HG03280 (cell line): ENCODE data around the gene ATP1A2.
"Not testable (repeated sequence)": the region's sequence is repeated elsewhere in the genome, so short reads cannot be mapped to it uniquely, and the experiment has no call there.

ENCODE experiments used
- ATAC-seq: cut with Tn5 transposase; IDR thresholded peaks from one replicate; pipeline ENCODE4 v1.9.1; 2021; ENCODE audit warnings: mild to moderate bottlenecking, moderate library complexity; ENCODE audit not compliant: unreplicated experiment

Gene ATP1A2

DNA sequence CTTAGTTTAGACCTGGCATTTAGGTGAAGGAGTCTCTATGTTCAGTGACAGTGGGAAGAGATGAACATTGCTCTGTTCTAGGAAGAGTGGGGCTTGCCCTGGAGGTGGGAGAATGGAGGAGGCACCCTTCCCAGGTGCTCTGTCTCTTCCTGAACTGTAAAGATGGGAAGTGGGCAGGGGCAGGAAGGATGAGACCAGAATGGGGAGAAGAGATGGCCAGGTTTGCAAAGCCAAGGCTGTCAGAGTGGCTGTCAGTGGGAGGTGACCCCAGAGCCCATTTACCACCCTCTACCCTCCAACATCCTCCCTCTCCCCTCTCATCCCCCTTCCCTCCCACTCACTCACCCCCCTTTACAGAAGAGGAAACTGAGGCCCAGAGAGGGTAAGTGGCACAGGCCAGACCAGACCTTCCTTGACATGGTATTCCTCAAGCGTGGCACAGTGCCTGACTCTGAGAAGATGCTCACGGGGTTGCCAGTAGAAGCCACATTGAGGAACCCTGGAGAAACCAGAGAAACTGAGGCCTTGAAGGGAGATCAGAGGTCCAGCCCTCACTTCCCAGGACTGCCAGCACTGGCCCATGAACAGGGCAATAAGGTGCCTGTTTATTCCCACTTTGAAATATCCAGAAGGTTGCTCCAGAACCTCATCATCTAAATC is 15.7 kb upstream of the ATP1A2 start:
- no peak for ATAC-seq

DNA sequence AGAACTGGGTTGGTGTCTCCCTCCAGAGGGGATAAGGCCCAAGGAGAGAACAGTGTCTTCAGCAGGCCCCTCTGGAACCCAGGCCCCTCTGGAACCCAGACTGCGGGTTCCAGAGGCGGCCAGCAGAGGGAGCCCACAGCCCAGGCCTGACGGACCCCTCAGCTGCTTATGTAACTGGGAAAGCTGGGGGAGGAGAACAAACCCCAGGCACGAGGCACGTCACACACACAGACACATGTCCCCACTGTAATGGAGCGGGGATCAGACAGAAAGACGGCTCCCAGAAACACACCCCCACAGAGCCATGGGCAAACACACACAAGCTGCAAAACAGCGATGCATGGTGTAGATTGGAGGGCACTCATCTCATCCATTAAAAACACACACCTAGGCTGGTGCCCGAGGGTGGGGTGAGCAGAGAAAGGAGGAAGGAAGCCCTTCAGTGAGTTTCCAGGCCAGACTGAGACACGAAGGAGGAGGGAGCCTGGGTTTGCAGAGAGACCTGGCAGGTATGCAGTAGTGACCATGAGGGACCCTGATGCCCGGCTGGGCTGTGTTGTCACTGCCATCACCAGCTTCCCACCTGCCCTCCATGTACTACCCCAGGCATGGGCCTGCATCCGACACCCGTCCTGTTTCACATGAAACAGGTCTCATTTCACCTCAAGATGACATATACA is 14.4 kb upstream of the ATP1A2 start:
- ATAC-seq: peak; percentile 32

DNA sequence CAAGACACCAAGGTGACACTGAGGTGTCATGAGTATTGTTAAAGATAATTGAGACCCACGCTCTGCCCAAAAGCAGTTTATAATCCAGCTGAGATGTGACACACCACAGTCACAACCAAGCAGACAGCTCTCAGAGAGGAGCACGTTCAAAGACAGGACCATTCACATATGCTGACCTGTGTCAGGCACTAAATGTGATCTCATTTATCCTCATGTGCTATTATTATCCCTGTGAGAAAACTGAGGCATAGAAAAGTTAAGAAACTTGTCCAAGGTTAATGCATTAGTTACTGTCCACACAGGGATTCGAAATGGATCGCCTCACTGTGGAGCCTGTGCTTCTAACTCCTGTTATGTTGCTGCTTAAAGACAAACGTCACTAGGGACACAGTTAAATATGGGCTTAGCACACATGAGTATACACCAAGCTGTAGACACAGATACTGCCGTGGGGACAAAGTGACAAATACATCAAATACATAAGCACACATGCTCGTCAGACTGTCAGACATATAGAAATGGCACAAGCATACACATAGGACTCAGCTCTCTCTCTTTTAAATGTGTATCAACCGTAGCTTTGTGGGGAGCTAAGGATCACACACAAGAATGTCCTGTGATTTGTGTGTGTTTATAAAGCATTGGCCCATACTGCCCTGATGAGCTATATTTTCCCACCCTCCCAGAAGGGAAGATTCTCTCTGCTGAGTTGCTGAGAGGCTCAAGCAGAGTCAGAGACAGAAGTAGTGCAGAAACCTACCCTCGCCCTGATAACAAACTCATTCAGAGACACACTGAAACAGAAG is 13.6 kb upstream of the ATP1A2 start:
- no peak for ATAC-seq

DNA sequence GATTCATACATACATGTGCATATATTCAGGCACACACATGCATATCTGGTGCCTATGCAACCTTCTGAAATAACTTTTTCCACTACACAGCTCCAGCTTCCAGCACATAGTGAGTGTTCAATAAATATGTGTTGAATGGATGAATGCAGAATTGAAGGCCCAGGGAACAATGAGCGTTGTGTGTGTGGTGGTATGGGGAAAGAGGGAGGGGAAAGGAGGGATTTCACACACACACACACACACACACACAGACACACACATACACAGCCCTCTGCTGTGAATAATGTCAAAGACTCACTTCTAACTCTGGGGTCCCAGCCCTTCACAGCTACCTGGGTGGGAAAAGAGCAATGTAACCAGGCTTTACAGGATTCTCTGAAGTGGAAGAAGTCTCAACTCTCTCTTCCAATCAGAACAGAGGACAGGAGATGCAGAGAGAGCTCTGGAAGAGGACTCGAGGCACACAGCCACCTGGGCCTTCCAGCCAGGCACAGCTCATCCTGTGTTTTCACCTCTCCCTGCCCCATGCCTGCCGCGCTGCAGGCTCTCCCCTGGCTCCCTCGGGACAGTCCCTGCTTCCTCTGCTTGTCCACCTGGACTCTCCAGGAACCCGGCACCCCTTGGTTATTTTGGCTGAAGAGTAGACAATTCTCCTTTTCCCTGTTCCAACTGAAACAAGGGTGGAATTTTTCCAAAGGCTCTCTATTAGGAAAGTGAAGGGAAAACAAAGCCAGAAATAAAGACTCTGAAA is 11.7 kb upstream of the ATP1A2 start:
- ATAC-seq: no peak

DNA sequence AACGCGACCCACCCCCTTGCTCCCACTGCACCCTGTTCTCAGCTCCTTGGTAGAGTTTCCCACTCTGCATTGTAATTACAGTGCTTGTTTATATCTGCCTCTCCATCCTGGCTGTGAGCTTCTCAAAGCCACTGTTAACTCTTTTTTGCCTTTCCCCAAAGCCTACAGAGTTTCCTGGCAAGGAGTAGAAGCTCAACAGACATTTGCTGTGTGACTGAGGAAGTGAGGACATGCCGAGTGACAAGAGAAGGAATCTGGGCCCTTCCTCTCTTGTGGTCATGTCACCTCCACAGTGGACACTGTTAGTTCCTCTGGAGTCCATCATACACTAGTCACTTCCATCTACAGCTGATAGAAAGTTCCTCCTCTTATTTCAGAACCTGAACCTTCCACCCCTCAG is 11.1 kb upstream of the ATP1A2 start:
- ATAC-seq: no peak

DNA sequence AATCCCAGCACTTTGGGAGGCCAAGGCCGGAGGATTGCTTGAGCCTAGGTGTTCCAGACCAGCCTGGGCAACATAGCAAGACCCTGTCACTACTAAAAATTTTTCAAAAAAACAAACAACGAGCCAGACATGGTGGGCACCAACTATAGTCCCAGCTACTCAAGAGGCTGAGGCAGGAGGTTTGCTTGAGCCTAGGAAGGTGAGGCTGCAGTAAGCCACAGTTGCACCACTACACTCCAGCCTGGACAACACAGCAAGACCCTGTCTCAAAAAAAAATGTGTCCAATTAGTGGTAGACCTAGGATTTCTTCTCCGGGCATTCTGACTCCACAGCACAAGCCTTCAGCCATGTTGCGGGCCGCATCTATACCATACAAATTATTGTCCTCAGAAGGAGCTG is 10.4 kb upstream of the ATP1A2 start:
- ATAC-seq: no peak

DNA sequence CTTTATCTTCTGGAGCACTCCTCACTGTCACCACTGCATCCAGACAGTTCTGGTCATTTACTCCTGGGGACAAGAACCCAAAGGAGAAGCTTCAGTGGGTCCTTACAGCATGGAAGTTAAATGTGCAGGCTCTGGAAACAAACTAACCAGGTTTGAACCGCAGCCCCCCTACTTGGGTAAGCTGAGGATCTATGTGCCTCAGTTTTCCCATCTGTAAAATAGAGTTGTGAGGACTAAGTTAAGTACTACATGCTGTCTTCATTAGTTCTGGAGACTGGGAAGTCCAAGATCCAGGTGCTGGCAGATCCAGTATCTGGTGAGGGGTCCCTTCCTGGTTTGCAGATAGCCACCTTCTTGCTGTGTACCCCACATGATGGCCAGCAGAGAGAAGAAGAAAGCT is 8.0 kb upstream of the ATP1A2 start:
- no peak for ATAC-seq

DNA sequence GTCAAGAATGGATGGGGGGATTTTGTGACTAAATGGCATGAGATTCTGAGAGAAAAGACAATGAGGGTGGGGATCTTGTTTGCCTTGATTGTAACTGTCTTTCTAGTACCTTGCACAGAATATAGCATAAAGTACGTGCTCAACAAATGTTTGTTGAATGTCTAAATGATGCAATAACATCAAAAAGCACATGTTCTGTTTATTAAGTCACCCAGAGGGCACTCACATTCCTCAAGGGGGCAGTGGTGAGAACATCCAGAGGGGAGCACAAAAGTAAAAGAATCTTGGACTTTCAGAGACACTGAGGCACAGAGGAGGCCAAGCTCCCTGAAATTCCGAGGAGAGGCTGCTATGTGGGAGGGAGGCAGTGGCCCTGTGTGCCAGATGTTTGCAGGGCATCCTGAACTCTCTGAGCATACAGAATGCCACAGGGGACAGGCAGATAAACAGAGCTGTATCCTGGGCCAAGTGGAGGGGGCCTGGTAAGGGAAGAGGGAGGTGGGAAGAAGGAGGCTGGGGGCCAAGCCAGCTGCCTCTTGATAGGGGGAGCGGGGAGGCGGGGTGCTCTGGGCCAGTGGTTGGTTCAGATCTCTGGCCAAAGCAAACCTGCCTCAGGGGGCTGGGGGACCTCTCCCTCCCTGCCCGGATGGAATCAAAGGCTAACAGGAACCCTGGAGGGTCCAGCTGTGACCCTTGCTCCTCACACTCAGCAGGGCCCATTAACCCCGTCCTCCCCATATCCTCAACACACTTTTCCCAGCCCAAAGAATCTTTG is 6.5 kb upstream of the ATP1A2 start:
- ATAC-seq: no peak

DNA sequence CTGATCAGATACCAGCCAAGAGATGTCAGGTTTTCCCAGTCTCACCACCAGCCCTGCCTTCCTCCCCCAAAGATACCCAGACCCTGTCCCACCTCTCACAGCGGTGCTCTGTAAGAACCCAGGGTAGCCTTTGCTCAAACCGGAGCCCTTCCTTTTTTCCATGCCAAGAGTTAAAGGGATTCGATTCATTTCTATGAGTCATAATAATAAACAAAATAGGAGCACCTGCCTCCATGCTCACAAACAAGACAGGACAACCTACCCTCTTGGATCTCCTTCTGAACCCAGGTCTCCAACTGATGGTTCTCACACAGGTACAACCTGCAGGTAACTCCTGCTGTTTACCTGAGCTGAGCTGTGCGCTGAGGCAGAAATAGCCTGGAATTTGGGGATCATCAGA is 5.9 kb upstream of the ATP1A2 start:
- ATAC-seq: no peak

DNA sequence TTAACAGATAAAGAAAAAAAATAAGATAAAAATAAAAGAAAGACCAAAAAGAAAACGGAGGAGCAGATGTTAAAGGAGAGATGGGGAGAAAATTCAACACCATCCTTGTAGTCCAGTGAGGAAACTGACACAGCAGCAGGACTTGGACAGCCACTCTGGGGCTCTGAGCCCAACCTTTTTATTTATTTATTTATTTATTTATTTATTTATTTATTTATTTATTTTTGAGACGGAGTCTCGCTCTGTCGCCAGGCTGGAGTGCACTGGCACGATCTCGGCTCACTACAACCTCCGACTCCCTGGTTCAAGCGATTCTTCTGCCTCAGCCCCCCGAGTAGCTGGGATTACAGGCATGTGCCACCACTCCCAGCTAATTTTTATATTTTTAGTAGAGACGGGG is 4.1 kb upstream of the ATP1A2 start:
- ATAC-seq: not testable (repeated sequence)

DNA sequence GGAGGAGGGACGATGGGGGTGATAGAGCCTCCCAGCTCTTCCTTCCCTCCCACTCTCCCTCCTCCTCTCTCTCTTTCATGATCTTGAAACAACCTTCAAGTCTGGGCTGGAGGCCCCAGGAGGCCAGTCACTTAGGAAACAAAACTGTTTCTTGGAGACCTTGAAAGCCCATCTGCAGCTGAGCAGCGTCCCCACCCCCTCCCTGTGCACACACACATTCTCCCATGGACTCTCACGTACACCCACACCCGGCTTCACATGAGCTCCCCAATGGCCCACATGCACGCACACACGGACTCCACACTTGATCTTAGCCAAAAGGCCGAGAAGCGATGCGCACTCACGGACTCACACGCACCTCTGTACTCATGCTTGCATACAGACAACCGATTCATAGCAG is 3.2 kb upstream of the ATP1A2 start:
- no peak for ATAC-seq

DNA sequence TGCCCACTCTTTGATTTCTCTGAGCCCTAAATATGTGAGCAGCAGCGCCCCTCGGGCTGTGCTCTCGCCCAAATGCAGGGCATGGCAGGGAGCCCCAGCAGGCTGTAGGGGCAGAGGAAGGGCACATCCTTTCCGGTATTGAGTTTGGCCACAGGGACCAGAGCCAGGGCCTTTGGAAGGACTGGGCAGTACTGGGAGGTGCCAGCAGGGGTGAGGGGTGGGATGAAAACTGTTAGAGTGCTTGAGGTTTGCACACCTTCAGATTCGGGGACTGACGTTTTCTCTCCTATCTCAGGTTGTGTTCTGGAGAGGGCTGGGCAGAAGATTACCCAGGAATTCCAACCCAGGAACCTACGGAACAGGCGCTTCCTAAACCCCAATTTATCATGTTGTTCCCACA is 2.2 kb upstream of the ATP1A2 start:
- ATAC-seq: no peak

DNA sequence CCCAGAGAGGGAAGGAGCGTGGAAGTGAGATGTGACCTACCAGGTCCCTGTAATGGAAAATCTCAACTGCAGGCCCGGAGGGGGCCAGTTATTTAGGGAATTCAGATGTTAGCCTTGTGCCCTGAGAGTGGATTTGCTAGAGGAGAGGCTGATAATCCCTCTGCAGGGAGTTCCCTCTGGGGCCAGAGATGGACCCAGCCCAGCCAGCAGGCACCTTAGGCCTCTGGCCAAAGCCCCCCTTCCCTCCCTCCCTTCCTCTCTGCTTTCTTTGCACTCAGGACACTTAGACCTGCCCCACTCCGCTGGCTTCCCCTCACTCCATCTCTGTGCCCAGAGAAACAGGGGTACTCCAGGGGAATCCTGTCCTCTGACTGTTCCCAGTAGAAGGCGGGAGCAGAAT is 1.5 kb upstream of the ATP1A2 start:
- no peak for ATAC-seq

DNA sequence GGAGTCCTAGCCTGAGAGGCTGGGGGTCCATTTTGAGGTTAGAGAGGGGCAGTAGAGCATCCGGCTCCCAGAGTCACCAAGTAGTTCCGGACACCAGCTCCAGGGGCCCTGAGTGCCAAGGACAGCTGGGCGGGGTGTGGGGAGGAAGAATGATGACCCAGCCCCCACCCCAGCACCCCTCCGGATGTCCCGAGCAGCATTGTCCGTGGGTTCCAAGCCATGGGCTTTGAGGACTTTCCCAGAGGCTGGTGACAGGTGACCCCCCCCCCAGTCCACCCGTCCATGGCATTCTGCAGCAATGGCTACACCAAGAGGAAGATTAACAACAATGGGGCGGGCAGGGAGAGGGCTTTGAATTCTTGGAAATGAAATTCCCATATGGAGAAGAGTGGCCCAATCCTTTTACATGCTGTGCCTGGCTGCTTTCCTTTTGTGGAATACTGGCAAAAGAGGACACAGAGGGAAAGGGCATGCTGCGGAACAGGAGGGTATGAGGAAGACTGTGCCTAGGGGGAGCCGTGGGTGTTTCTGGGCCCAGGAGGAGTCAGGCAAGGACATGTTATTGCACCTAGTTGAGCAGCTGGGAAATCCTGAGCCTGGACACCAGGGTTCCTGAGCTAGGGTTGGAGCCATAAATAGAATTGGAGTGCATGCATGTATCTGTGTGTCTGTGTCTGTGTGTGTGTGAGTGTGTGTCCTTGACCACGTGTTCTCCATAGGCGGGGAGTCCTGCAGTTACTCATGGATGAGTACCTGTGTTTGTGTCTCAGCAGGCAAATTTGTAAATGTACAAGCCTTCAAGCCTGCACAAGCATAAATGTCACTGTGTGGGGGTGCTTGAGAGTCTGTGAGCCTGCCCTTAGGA is 956 bp downstream of the ATP1A2 start:
- no peak for ATAC-seq

DNA sequence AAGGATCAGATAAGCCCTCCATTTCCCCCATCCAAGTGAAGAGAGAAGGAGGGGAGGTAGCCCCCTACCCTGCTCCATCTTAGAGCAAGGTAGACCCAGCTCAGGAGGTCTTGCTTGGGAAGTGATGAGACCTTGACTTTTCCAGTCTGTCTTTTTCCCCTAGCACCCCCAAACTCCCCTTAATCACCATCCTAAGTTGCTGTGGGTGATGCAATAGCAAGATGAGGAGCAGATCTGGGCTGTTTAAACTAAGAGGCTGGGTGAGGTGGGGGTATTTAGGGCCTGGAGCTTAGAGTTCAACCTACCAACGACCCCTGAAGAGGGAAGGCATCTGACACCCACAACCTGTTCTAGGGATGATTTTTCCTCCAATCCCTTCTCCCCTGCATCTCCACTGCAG is 1.7 kb downstream of the ATP1A2 start:
- ATAC-seq: no peak

DNA sequence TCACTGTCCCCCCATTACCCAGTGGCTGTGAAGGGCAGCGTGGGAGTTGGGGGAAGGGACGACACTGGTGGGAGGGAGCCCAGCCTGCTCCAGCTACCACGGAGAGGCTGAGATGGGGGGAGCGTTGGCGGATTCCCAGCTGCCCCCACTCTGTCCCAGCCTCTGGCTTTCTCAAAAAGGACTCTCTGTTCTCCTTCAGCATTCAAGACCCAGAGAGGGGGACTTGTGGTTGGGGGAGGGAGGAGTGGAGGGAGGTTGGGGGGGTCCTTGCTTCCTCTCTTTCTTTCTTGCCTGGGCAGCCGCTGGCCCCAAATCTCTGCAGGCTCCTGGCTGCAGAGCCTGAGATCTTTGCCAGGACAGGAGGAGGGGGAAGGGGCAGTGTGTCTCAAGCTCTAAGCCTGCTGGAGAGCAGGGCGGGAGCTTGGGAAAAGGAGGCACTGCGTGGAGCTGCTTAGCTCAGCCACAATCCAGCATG is 2.2 kb downstream of the ATP1A2 start:
- ATAC-seq: no peak

DNA sequence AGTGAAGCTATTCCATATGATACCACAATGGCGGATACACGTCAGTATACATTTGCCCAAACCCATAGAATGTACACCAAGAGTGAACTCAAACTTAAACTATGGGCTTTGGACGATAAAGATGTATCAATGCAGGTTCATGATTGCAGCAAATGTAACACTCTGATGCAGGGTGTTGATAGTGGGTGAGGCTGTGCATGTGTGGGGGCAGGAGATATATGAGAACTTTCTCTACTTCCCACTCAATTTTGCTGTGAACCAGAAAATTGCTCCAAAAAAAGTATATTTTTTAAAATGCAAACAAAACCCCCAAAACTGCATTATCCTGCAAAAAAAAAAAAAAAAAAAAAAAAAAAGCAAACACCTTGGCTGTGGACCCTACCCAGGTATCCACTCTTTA is 3.4 kb downstream of the ATP1A2 start:
- ATAC-seq: no peak

DNA sequence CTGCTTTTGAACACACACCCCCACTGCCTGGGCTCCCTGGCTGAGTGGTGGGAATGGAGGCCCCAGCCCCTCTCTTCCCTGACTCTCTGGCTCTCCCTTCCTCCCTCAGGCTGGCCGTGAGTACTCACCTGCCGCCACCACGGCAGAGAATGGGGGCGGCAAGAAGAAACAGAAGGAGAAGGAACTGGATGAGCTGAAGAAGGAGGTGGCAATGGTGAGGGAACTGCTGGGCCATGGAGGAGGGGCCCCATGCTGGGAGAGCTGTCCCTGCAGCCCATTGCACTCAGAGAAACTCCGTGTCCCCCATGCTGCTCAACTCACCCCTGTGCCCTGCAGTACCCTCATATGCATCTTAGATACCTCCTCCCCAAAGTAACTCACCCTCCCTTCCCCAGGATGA is 5.2 kb downstream of the ATP1A2 start:
- no peak for ATAC-seq

DNA sequence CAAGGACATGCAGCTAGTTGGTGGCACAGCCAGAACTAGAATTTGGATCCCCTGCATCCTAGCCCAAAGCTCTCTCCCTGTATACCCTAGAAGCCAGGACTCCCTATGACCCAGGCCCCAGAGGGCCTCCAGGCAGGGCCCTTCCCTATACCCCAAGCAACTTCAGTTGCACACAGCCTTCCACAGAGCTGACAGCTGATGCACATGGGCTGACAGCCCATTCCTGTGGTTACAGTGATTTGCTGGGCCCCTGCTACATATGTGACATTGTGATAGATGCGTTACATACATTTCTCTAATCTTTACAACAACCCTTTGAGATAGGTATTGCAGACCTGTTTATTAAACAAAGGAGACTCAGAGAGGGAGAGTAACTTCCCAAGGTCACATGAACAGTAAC is 5.8 kb downstream of the ATP1A2 start:
- no peak for ATAC-seq
